ENCODE results near the gene ELL2. TPM values are rescaled to one million over a fixed set of nuclear protein-coding genes. Genes with fewer than 3 reads are reported as not detected.

Gene ELL2
- total and polyA plus RNA-seq, 2 donors from 2014 or later: 10.1 to 37.2 TPM

- FAIRE-seq (no peak), DNase-seq (peak in 2 of 5 donors; percentile 8 to 19)
- Histone ChIP-seq H3K27ac (ENCODE audit: low read depth in 2 of 2, low read length in 2 of 2) (no peak overlapping the region), H3K9me3 (ENCODE audit: control insufficient read depth in 2 of 3, insufficient read depth in 1 of 3, low read length in 3 of 3) (no peaks in the 10 kb centered on the region), H3K9ac (ENCODE audit: low read length in 3 of 3) (no peak overlapping the region), H3K4me1 (ENCODE audit: control insufficient read depth in 2 of 3, insufficient read depth in 2 of 3, low read depth in 1 of 3, low read length in 3 of 3) (peaks cover 0 to 11% (median 0%) of the 10 kb centered on the region in 3 donors), H3K27me3 (ENCODE audit: control insufficient read depth, insufficient read depth, low read length) (no peaks in the 10 kb centered on the region), H3K4me3 (ENCODE audit: low read length in 3 of 3) (no peak overlapping the region), H3K36me3 (ENCODE audit: control insufficient read depth in 2 of 3, insufficient read depth in 3 of 3, low read length in 3 of 3) (no peaks in the 10 kb centered on the region)
- intact Hi-C loops (cut with DNase I): no loop called here
- TF ChIP-seq, protein P1, sequence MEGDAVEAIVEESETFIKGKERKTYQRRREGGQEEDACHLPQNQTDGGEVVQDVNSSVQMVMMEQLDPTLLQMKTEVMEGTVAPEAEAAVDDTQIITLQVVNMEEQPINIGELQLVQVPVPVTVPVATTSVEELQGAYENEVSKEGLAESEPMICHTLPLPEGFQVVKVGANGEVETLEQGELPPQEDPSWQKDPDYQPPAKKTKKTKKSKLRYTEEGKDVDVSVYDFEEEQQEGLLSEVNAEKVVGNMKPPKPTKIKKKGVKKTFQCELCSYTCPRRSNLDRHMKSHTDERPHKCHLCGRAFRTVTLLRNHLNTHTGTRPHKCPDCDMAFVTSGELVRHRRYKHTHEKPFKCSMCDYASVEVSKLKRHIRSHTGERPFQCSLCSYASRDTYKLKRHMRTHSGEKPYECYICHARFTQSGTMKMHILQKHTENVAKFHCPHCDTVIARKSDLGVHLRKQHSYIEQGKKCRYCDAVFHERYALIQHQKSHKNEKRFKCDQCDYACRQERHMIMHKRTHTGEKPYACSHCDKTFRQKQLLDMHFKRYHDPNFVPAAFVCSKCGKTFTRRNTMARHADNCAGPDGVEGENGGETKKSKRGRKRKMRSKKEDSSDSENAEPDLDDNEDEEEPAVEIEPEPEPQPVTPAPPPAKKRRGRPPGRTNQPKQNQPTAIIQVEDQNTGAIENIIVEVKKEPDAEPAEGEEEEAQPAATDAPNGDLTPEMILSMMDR (IDR thresholded peaks at IDR 0.05; ENCODE audit: borderline replicate concordance, extremely low read depth, insufficient read depth): no peak
Observed at GRCh38 chr5:95986937-95987520, 25.4 kb upstream of the ELL2 start.

GRCh38 chr5:95986001-95986400 lies 24.4 kb upstream of the ELL2 start:
- H3K27ac ChIP-seq (ENCODE audit: low read depth in 2 of 2, low read length in 2 of 2): no peak overlapping the region
- peaks cover 0 to 11% (median 0%) of the 10 kb centered on the region in 3 donors for H3K4me1 ChIP-seq (ENCODE audit: control insufficient read depth in 2 of 3, insufficient read depth in 2 of 3, low read depth in 1 of 3, low read length in 3 of 3)
- H3K9me3 ChIP-seq (ENCODE audit: control insufficient read depth in 2 of 3, insufficient read depth in 1 of 3, low read length in 3 of 3): no peaks in the 10 kb centered on the region
- no peaks in the 10 kb centered on the region for H3K36me3 ChIP-seq (ENCODE audit: control insufficient read depth in 2 of 3, insufficient read depth in 3 of 3, low read length in 3 of 3)
- intact Hi-C loops (cut with DNase I): no loop called here
- FAIRE-seq: no peak
- H3K27me3 ChIP-seq (ENCODE audit: control insufficient read depth, insufficient read depth, low read length): no peaks in the 10 kb centered on the region
- H3K4me3 ChIP-seq (ENCODE audit: low read length in 3 of 3): no peak overlapping the region
- H3K9ac ChIP-seq (ENCODE audit: low read length in 3 of 3): no peak overlapping the region
- no peak for DNase-seq
- TF ChIP-seq, protein P1 (IDR thresholded peaks at IDR 0.05; ENCODE audit: borderline replicate concordance, extremely low read depth, insufficient read depth): no peak

DNA sequence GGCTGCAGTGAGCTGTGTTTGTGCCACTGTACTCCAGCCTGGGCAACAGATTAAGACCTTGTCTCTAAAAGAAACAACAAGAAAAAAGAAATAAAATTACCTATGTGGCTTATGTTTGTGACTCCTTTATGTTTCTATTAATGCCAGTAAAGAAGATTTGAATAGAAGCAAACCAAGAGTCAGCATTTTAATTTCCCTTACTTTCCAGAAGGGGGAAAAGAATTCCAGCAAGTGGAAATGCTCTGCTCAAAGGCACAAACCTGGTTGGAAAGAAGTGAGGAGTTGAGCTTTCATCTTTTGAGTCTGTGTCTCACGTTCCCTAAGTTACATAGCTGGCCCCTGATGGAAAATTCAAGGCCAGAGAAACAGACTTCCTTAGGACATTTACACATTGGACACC lies 23.6 kb upstream of the ELL2 start:
- H3K27ac ChIP-seq (ENCODE audit: low read depth in 2 of 2, low read length in 2 of 2): no peak overlapping the region
- no peak for FAIRE-seq
- no peak overlapping the region for H3K9ac ChIP-seq (ENCODE audit: low read length in 3 of 3)
- TF ChIP-seq, protein P1 (IDR thresholded peaks at IDR 0.05; ENCODE audit: borderline replicate concordance, extremely low read depth, insufficient read depth): no peak
- H3K27me3 ChIP-seq (ENCODE audit: control insufficient read depth, insufficient read depth, low read length): no peaks in the 10 kb centered on the region
- DNase-seq: no peak
- intact Hi-C loops (cut with DNase I): no loop called here
- no peaks in the 10 kb centered on the region for H3K9me3 ChIP-seq (ENCODE audit: control insufficient read depth in 2 of 3, insufficient read depth in 1 of 3, low read length in 3 of 3)
- no peak overlapping the region for H3K4me3 ChIP-seq (ENCODE audit: low read length in 3 of 3)
- no peaks in the 10 kb centered on the region for H3K36me3 ChIP-seq (ENCODE audit: control insufficient read depth in 2 of 3, insufficient read depth in 3 of 3, low read length in 3 of 3)
- H3K4me1 ChIP-seq (ENCODE audit: control insufficient read depth in 2 of 3, insufficient read depth in 2 of 3, low read depth in 1 of 3, low read length in 3 of 3): peaks cover 0 to 11% (median 0%) of the 10 kb centered on the region in 3 donors
